IPS DF 6.9 (cell line): ENCODE measurements around the gene DYNLT2.
A peak's percentile ranks its signal among the peaks of the same experiment; 100 is the strongest.
"Not testable (repeated sequence)": the region's sequence is repeated elsewhere in the genome, so short reads cannot be mapped to it uniquely, and the experiment has no call there.

Experiments
- DNase-seq: peaks from one replicate; pipeline ENCODE4 v3.0.0-alpha.2; 2013; ENCODE audit warnings: low read depth, low spot score
- H3K27ac ChIP-seq: one replicate; pipeline ENCODE4 v1.5.1; 2013; ENCODE audit warnings: low read length, control low read depth
- H3K27me3 ChIP-seq: 2 replicates; pipeline ENCODE4 v1.6.1; 2013; ENCODE audit warnings: mild to moderate bottlenecking, low read length; ENCODE audit not compliant: control insufficient read depth, insufficient read depth
- H3K36me3 ChIP-seq: 2 replicates; pipeline ENCODE4 v1.6.1; 2013; ENCODE audit warnings: low read length; ENCODE audit not compliant: control insufficient read depth, insufficient read depth
- H3K4me1 ChIP-seq: 2 replicates; pipeline ENCODE4 v1.6.1; 2013; ENCODE audit warnings: low read length; ENCODE audit not compliant: control insufficient read depth, insufficient read depth
- H3K4me3 ChIP-seq: 2 replicates; pipeline ENCODE4 v1.5.1; 2013; ENCODE audit warnings: mild to moderate bottlenecking, low read length
- H3K9me3 ChIP-seq: 2 replicates; pipeline ENCODE4 v1.6.1; 2013; ENCODE audit warnings: low read length, inconsistent platforms; ENCODE audit not compliant: control insufficient read depth, insufficient read depth
- WGBS: extraction: QIAGEN DNeasy Blood & Tissue Kit; methylation state at CpG from one replicate; pipeline ENCODE4 v1.1.7; 2013; ENCODE audit warnings: mixed read lengths, missing lambda C conversion rate; ENCODE audit not compliant: insufficient read length, insufficient coverage; 5-methylcytosine and 5-hydroxymethylcytosine counted together

DYNLT2 gene

GRCh38 chr6:169766232-169766631 is 14.9 kb upstream of the DYNLT2 start:
- WGBS: no CpG with 5 or more reads among the region's 5 CpGs

GRCh38 chr6:169765789-169766188 is 14.4 kb upstream of the DYNLT2 start:
- H3K9me3 ChIP-seq, DNase-seq, H3K4me3 ChIP-seq, H3K4me1 ChIP-seq, H3K36me3 ChIP-seq, H3K27ac ChIP-seq, H3K27me3 ChIP-seq: not testable (repeated sequence)
- no CpG with 5 or more reads among the region's 10 CpGs for WGBS

More at GRCh38 chr6:169766232-169766631, 14.9 kb upstream of the DYNLT2 start:
- H3K4me1 ChIP-seq: no peaks in the 10 kb centered on the region
- DNase-seq: no peak
- no peak overlapping the region for H3K27ac ChIP-seq
- H3K27me3 ChIP-seq: no peaks in the 10 kb centered on the region
- H3K4me3 ChIP-seq: no peak overlapping the region
- no peaks in the 10 kb centered on the region for H3K9me3 ChIP-seq
- no peaks in the 10 kb centered on the region for H3K36me3 ChIP-seq

GRCh38 chr6:169763881-169764280 is 12.5 kb upstream of the DYNLT2 start:
- H3K27ac ChIP-seq: no peak overlapping the region
- H3K9me3 ChIP-seq: no peaks in the 10 kb centered on the region
- WGBS: no CpG with 5 or more reads among the region's 10 CpGs
- no peaks in the 10 kb centered on the region for H3K27me3 ChIP-seq
- H3K4me1 ChIP-seq: no peaks in the 10 kb centered on the region
- H3K4me3 ChIP-seq: no peak overlapping the region
- no peaks in the 10 kb centered on the region for H3K36me3 ChIP-seq
- DNase-seq: no peak

- no peak for DNase-seq
- Histone ChIP-seq H3K4me3 (no peak overlapping the region), H3K36me3 (no peaks in the 10 kb centered on the region), H3K4me1 (no peaks in the 10 kb centered on the region), H3K9me3 (no peaks in the 10 kb centered on the region), H3K27me3 (no peaks in the 10 kb centered on the region), H3K27ac (no peak overlapping the region)
- no CpG with 5 or more reads among the region's 10 CpGs for WGBS
These were observed 11.9 kb upstream of the DYNLT2 start for GRCh38 chr6:169763308-169763707.

- Histone ChIP-seq H3K9me3 (no peaks in the 10 kb centered on the region), H3K4me1 (no peaks in the 10 kb centered on the region), H3K27me3 (no peaks in the 10 kb centered on the region), H3K27ac (no peak overlapping the region), H3K36me3 (no peaks in the 10 kb centered on the region), H3K4me3 (no peak overlapping the region)
- no peak for DNase-seq
- no CpG with 5 or more reads among the region's 6 CpGs for WGBS
These were observed 3.8 kb upstream of the DYNLT2 start for GRCh38 chr6:169755162-169755561.

GRCh38 chr6:169752074-169752623 is 777 bp upstream of the DYNLT2 start:
- H3K27me3 ChIP-seq: no peaks in the 10 kb centered on the region
- no peak for DNase-seq
- no peaks in the 10 kb centered on the region for H3K9me3 ChIP-seq
- WGBS: no CpG with 5 or more reads among the region's 19 CpGs
- H3K27ac ChIP-seq: no peak overlapping the region
- no peaks in the 10 kb centered on the region for H3K36me3 ChIP-seq
- peak overlapping the region; percentile 68; the same call in 1 of the 2 replicates for H3K4me3 ChIP-seq
- no peaks in the 10 kb centered on the region for H3K4me1 ChIP-seq

- H3K9me3 ChIP-seq: no peaks in the 10 kb centered on the region
These were observed 4.8 kb downstream of the DYNLT2 start for GRCh38 chr6:169746556-169746955.

GRCh38 chr6:169745405-169745804 is 6.0 kb downstream of the DYNLT2 start:
- H3K27me3 ChIP-seq: no peaks in the 10 kb centered on the region
- no peak for DNase-seq
- no peaks in the 10 kb centered on the region for H3K36me3 ChIP-seq
- H3K9me3 ChIP-seq: no peaks in the 10 kb centered on the region
- H3K4me1 ChIP-seq: no peaks in the 10 kb centered on the region
- WGBS: no CpG with 5 or more reads among the region's 3 CpGs
- H3K4me3 ChIP-seq: no peak overlapping the region
- H3K27ac ChIP-seq: no peak overlapping the region

More at GRCh38 chr6:169746556-169746955, 4.8 kb downstream of the DYNLT2 start:
- H3K4me1 ChIP-seq: no peaks in the 10 kb centered on the region
- no peak overlapping the region for H3K27ac ChIP-seq
- H3K27me3 ChIP-seq: no peaks in the 10 kb centered on the region
- H3K4me3 ChIP-seq: no peak overlapping the region
- H3K36me3 ChIP-seq: no peaks in the 10 kb centered on the region
- DNase-seq: no peak
- no CpG with 5 or more reads among the region's 1 CpG for whole genome bisulfite sequencing

GRCh38 chr6:169741344-169741743 is 10.0 kb downstream of the DYNLT2 start:
- H3K27ac ChIP-seq: no peak overlapping the region
- no peaks in the 10 kb centered on the region for H3K4me1 ChIP-seq
- DNase-seq: no peak
- H3K27me3 ChIP-seq: no peaks in the 10 kb centered on the region
- no peaks in the 10 kb centered on the region for H3K9me3 ChIP-seq
- H3K4me3 ChIP-seq: no peak overlapping the region
- H3K36me3 ChIP-seq: no peaks in the 10 kb centered on the region

GRCh38 chr6:169738976-169739529 is 12.3 kb downstream of the DYNLT2 start:
- no peak for DNase-seq
- WGBS: no CpG with 5 or more reads among the region's 2 CpGs

More at GRCh38 chr6:169738976-169739529, 12.3 kb downstream of the DYNLT2 start:
- Histone ChIP-seq H3K27me3 (no peaks in the 10 kb centered on the region), H3K9me3 (no peaks in the 10 kb centered on the region), H3K36me3 (no peaks in the 10 kb centered on the region), H3K4me3 (no peak overlapping the region), H3K27ac (no peak overlapping the region), H3K4me1 (no peaks in the 10 kb centered on the region)
